Measurements from ENCODE around the gene CYP4F22. TPM values are rescaled to one million over a fixed set of nuclear protein-coding genes. Genes with fewer than 3 reads are reported as not detected.

The CYP4F22 gene
- total RNA-seq, 1 donor from 2014 or later = not detected

DNA sequence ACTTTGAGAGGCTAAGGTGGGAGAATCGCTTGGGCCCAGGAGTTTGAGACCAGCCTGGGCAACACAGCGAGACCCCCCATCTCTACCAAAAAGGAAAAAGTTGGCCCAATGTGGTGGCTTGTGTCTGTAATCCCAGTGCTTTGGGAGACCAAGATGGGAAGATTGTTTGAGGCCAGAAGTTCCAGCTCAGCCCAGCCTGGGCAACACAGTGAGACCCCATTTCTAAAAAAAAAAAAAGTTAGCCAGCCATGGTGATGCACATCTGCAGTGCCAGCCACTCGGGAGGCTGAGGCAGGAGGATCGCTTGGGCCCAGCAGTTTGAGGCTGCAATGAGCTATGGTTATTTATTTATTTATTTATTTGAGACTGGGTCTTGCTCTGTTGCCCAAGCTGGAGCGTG lies 41.3 kb downstream of the CYP4F22 start:
- Mint-ChIP-seq H3K9me3 (no peaks in the 10 kb centered on the region), H3K4me1 (ENCODE audit: unreplicated experiment) (no peaks in the 10 kb centered on the region), H3K36me3 (no peaks in the 10 kb centered on the region), H3K4me3 (no peak overlapping the region), H3K27ac (no peak overlapping the region), H3K27me3 (peaks cover 12% of the 10 kb centered on the region)
- TF ChIP-seq, protein P1, sequence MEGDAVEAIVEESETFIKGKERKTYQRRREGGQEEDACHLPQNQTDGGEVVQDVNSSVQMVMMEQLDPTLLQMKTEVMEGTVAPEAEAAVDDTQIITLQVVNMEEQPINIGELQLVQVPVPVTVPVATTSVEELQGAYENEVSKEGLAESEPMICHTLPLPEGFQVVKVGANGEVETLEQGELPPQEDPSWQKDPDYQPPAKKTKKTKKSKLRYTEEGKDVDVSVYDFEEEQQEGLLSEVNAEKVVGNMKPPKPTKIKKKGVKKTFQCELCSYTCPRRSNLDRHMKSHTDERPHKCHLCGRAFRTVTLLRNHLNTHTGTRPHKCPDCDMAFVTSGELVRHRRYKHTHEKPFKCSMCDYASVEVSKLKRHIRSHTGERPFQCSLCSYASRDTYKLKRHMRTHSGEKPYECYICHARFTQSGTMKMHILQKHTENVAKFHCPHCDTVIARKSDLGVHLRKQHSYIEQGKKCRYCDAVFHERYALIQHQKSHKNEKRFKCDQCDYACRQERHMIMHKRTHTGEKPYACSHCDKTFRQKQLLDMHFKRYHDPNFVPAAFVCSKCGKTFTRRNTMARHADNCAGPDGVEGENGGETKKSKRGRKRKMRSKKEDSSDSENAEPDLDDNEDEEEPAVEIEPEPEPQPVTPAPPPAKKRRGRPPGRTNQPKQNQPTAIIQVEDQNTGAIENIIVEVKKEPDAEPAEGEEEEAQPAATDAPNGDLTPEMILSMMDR (conservative IDR thresholded peaks at IDR 0.05) = no peak
- DNase-seq (ENCODE audit: extremely low spot score, unreplicated experiment) = no peak

DNA sequence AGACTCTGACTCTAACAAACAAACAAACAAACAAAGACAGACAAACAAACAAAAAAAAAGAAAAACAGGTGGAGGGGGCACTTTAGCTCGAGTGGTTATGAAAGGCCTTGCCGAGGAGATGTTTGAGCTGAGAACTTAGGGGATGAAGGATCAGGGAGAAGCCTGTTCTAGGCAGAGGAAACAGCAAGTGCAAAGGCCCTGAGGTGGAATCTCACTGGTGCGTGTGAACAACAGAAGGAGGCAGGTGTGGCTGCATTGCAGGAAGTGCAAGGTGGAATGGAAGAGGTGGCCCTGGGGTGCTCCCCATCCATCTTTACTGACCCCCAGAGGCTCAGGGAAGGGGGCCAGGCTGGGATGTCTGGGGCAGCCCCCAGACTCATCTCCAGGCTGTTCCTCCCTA lies 41.9 kb downstream of the CYP4F22 start:
- TF ChIP-seq, protein P1 (conservative IDR thresholded peaks at IDR 0.05) = no peak
- H3K4me1 Mint-ChIP-seq (ENCODE audit: unreplicated experiment) = no peaks in the 10 kb centered on the region
- H3K4me3 Mint-ChIP-seq = no peak overlapping the region
- no peaks in the 10 kb centered on the region for H3K36me3 Mint-ChIP-seq
- no peak for DNase-seq (ENCODE audit: extremely low spot score, unreplicated experiment)
- no peaks in the 10 kb centered on the region for H3K9me3 Mint-ChIP-seq
- H3K27ac Mint-ChIP-seq = no peak overlapping the region
- H3K27me3 Mint-ChIP-seq = peaks cover 16% of the 10 kb centered on the region

DNA sequence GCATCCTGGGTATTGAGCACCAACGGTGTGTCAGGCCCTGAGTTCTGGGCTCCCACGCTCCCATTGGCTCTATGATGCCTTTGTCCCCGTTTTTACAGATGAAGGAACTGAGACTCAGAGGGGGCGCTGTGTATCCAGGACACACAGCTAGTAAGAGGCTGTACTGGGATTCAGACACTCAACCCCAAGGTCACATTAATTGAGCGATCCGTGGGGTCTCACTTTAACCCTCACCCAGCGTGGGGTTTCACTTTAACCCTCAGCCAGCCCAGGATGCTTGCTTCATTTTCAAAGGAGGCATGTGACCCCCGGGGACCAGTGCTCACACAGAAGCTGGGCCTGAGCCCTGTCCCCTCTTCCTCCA lies 42.6 kb downstream of the CYP4F22 start:
- H3K27ac Mint-ChIP-seq = no peak overlapping the region
- no peak for DNase-seq (ENCODE audit: extremely low spot score, unreplicated experiment)
- no peaks in the 10 kb centered on the region for H3K36me3 Mint-ChIP-seq
- no peaks in the 10 kb centered on the region for H3K4me1 Mint-ChIP-seq (ENCODE audit: unreplicated experiment)
- H3K27me3 Mint-ChIP-seq = peaks cover 21% of the 10 kb centered on the region
- TF ChIP-seq, protein P1 (conservative IDR thresholded peaks at IDR 0.05) = no peak
- no peaks in the 10 kb centered on the region for H3K9me3 Mint-ChIP-seq
- H3K4me3 Mint-ChIP-seq = no peak overlapping the region

DNA sequence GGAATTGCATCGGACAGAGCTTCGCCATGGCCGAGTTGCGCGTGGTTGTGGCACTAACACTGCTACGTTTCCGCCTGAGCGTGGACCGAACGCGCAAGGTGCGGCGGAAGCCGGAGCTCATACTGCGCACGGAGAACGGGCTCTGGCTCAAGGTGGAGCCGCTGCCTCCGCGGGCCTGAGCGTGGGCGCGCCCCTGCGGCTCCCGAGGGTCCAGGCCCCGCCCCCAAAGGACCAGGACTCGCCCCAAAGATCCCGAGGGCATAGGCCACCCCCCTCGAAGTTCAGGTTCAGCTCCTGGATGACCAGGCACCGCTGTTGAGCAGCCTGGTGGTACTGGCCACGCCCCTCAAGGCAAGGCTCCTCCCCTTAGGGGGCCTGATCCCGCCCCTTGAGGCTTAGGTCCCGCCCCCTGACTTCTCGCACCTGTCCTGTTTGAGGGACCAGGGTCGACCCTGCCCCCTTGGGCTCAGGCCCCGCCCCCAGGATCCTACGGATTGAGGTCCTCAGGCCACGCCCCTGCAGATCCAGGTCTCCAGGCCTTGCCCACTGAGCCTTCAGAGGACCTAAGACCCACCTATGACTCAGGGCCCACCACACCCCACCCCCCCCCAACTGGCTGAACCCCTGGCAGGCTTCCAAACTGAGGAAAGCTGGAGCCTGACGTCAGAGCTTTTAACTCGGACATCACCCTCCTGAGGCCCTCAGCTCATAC lies 43.1 kb downstream of the CYP4F22 start:
- no peak for DNase-seq (ENCODE audit: extremely low spot score, unreplicated experiment)
- Mint-ChIP-seq H3K4me3 (no peak overlapping the region), H3K4me1 (ENCODE audit: unreplicated experiment) (peaks cover 4% of the 10 kb centered on the region), H3K27ac (no peak overlapping the region), H3K9me3 (no peaks in the 10 kb centered on the region), H3K27me3 (peaks cover 26% of the 10 kb centered on the region), H3K36me3 (no peaks in the 10 kb centered on the region)
- TF ChIP-seq, protein P1 (conservative IDR thresholded peaks at IDR 0.05) = no peak

DNA sequence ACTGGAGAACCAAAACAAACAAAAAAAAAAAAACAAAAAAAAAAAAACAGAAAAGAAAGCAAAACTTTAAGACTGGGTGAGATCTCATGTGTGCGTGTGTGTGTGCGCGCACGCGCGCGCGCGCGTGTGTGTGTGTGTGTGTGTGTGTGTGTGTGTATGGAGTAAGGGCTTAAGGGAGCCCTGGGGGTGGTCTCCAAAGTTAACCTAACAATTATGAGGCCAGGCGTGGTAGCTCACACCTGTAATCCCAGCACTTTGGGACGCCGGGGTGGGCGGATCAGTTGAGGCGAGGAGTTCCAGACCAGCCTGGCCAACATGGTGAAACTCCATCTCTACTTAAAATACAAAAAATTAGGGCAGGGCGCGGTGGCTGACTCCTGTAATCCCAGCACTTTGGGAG lies 46.7 kb downstream of the CYP4F22 start:
- Mint-ChIP-seq H3K9me3 (no peaks in the 10 kb centered on the region), H3K27me3 (peaks cover 31% of the 10 kb centered on the region), H3K36me3 (no peaks in the 10 kb centered on the region), H3K4me1 (ENCODE audit: unreplicated experiment) (peaks cover 6% of the 10 kb centered on the region), H3K27ac (no peak overlapping the region), H3K4me3 (no peak overlapping the region)
- TF ChIP-seq, protein P1 (conservative IDR thresholded peaks at IDR 0.05) = no peak
- no peak for DNase-seq (ENCODE audit: extremely low spot score, unreplicated experiment)

Data from type B pancreatic cell (in vitro differentiated cells).